Urothelium cell line (cell line): ENCODE results near the gene LRRC3C.
"Not testable (repeated sequence)": the region's sequence is repeated elsewhere in the genome, so short reads cannot be mapped to it uniquely, and the experiment has no call there.

ENCODE experiments used
- DNase-seq: peaks from one replicate; pipeline ENCODE4 v3.0.0; 2011; ENCODE audit warnings: low spot score, mixed read lengths
- FAIRE-seq: peaks from 2 replicates; lab custom pipeline; 2011; peaks lifted over from hg19 to GRCh38; lab: Jason Lieb, UNC

LRRC3C gene

GRCh38 chr17:39927101-39927928 is at the start of gene LRRC3C, which contains the start of gene ORMDL3:
Gene LRRC3C (plus strand): TSS chr17:39927732. CDS start chr17:39941524, 13,792 bp downstream.
Gene ORMDL3 (minus strand): TSS chr17:39927601. CDS start chr17:39924203, 3,398 bp downstream.
- DNase-seq (peak; percentile 94), FAIRE-seq (no peak)

- not testable (repeated sequence) for FAIRE-seq
These were observed 41.4 kb upstream of the LRRC3C start for GRCh38 chr17:39886102-39886501.

GRCh38 chr17:39887078-39887477 is 40.5 kb upstream of the LRRC3C start:
- DNase-seq, result no peak
- FAIRE-seq, result no peak

More at GRCh38 chr17:39886102-39886501, 41.4 kb upstream of the LRRC3C start:
- not testable (repeated sequence) for DNase-seq

GRCh38 chr17:39889200-39889599 is 38.3 kb upstream of the LRRC3C start:
- FAIRE-seq, result no peak
- no peak for DNase-seq

- FAIRE-seq (no peak), DNase-seq (no peak)
These were observed 32.7 kb upstream of the LRRC3C start for GRCh38 chr17:39894681-39895376.

- DNase-seq (no peak), FAIRE-seq (no peak)
These were observed 29.4 kb upstream of the LRRC3C start for GRCh38 chr17:39898088-39898487.

GRCh38 chr17:39899215-39899614 is 28.3 kb upstream of the LRRC3C start:
- no peak for FAIRE-seq
- DNase-seq, result no peak

- not testable (repeated sequence) for DNase-seq, FAIRE-seq
These were observed 25.5 kb upstream of the LRRC3C start for GRCh38 chr17:39902027-39902426.

GRCh38 chr17:39903158-39903884 is 24.2 kb upstream of the LRRC3C start:
- no peak for FAIRE-seq

GRCh38 chr17:39904990-39905288 is 22.6 kb upstream of the LRRC3C start:
- FAIRE-seq, result no peak
- DNase-seq, result no peak

More at GRCh38 chr17:39903158-39903884, 24.2 kb upstream of the LRRC3C start:
- DNase-seq, result no peak

GRCh38 chr17:39908789-39909352 is 18.7 kb upstream of the LRRC3C start:
- no peak for FAIRE-seq

GRCh38 chr17:39913989-39914388 is 13.5 kb upstream of the LRRC3C start:
- FAIRE-seq (no peak), DNase-seq (no peak)

More at GRCh38 chr17:39908789-39909352, 18.7 kb upstream of the LRRC3C start:
- no peak for DNase-seq

GRCh38 chr17:39915559-39915958 is 12.0 kb upstream of the LRRC3C start:
- FAIRE-seq, result no peak
- DNase-seq, result no peak

GRCh38 chr17:39916918-39917317 is 10.6 kb upstream of the LRRC3C start:
- no peak for DNase-seq
- FAIRE-seq, result no peak

- peak; percentile 61 for FAIRE-seq
- DNase-seq, result no peak
These were observed 8.3 kb upstream of the LRRC3C start for GRCh38 chr17:39919087-39919683.

GRCh38 chr17:39920218-39921210 is 7.0 kb upstream of the LRRC3C start:
- FAIRE-seq (no peak), DNase-seq (no peak)

GRCh38 chr17:39921323-39921722 is 6.2 kb upstream of the LRRC3C start:
- FAIRE-seq (no peak), DNase-seq (no peak)

- FAIRE-seq (no peak), DNase-seq (no peak)
These were observed 5.5 kb upstream of the LRRC3C start for GRCh38 chr17:39922006-39922405.

GRCh38 chr17:39923230-39923629 is 4.3 kb upstream of the LRRC3C start:
- DNase-seq, result no peak
- FAIRE-seq, result no peak
